ENCODE data around the gene IFT88. TPM values are rescaled to one million over a fixed set of nuclear protein-coding genes. Genes with fewer than 3 reads are reported as not detected.
A peak's percentile ranks its signal among the peaks of the same experiment; 100 is the strongest.

IFT88 gene
- total RNA-seq, 1 experiment from 2014 or later, result 11.9 TPM

DNA sequence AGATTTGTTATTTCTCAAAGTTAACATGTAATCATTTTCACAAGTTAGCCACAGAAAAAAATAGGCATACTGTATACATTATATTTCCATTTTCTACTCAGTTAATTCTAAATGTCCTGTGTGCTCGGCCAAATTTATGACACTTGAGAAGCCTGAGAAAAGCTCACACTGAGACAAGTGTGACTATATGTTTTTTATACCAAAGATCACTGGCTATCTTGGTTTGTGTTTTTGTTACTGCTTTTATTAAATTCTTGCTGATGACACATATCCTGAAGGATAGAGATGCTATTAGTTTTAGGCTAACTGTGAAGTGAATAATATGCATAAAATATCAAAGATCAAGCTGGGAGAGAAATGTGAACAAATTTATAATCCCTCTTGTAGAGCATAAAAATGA is 87.2 kb downstream of the IFT88 start:
- Histone ChIP-seq H3K79me2 (ENCODE audit: low read length) (no peaks in the 10 kb centered on the region), H3F3A (ENCODE audit: low read length, unreplicated experiment) (no peaks in the 10 kb centered on the region), H3K9me3 (ENCODE audit: low read length) (no peaks in the 10 kb centered on the region), H3K9ac (ENCODE audit: low read length) (peak overlapping the region; percentile 51), H3K36me3 (ENCODE audit: low read depth, low read length) (no peaks in the 10 kb centered on the region), H4K20me1 (ENCODE audit: low read length) (no peaks in the 10 kb centered on the region), H3K27ac (ENCODE audit: low read length) (peak overlapping the region; percentile 75), H3K27me3 (ENCODE audit: low read length) (no peaks in the 10 kb centered on the region), H2AFZ (ENCODE audit: low read length) (no peak overlapping the region), H3K4me1 (ENCODE audit: insufficient read depth, low read length) (peaks cover 15% of the 10 kb centered on the region; the same call in 1 of the 2 replicates), H3K4me2 (ENCODE audit: low read length) (peak overlapping the region; percentile 12; the same call in 1 of the 2 replicates), H3K4me3 (ENCODE audit: low read length) (no peak overlapping the region), H3K9me2 (replicated peaks; ENCODE audit: low read length) (no peaks in the 10 kb centered on the region)
- intact Hi-C loops (cut with micrococcal nuclease), result no loop called here
- DNase-seq (peak; percentile 46), ATAC-seq (peak; percentile 87)
- no peak for TF ChIP-seq EZH2 (IDR thresholded peaks at IDR 0.05; ENCODE audit: low read length, unreplicated experiment)
- TF ChIP-seq EZH2phosphoT487 (IDR thresholded peaks at IDR 0.05; ENCODE audit: borderline replicate concordance, low read length), result no peak
- TF ChIP-seq, protein P1, sequence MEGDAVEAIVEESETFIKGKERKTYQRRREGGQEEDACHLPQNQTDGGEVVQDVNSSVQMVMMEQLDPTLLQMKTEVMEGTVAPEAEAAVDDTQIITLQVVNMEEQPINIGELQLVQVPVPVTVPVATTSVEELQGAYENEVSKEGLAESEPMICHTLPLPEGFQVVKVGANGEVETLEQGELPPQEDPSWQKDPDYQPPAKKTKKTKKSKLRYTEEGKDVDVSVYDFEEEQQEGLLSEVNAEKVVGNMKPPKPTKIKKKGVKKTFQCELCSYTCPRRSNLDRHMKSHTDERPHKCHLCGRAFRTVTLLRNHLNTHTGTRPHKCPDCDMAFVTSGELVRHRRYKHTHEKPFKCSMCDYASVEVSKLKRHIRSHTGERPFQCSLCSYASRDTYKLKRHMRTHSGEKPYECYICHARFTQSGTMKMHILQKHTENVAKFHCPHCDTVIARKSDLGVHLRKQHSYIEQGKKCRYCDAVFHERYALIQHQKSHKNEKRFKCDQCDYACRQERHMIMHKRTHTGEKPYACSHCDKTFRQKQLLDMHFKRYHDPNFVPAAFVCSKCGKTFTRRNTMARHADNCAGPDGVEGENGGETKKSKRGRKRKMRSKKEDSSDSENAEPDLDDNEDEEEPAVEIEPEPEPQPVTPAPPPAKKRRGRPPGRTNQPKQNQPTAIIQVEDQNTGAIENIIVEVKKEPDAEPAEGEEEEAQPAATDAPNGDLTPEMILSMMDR (conservative IDR thresholded peaks at IDR 0.05; ENCODE audit: low read depth, low read length), result no peak
- POLR2A ChIA-PET (ENCODE audit: unreplicated experiment), result no interaction called here
- BruUV-seq (replicated peaks), result no TSS peak
- CTCF ChIA-PET, result interaction anchor here (0.6 to 0.7 kb wide), 2 partner anchors 50 to 163 kb away, joined by 3 to 4 read pairs; partner anchors contain the start of gene IL17D

DNA sequence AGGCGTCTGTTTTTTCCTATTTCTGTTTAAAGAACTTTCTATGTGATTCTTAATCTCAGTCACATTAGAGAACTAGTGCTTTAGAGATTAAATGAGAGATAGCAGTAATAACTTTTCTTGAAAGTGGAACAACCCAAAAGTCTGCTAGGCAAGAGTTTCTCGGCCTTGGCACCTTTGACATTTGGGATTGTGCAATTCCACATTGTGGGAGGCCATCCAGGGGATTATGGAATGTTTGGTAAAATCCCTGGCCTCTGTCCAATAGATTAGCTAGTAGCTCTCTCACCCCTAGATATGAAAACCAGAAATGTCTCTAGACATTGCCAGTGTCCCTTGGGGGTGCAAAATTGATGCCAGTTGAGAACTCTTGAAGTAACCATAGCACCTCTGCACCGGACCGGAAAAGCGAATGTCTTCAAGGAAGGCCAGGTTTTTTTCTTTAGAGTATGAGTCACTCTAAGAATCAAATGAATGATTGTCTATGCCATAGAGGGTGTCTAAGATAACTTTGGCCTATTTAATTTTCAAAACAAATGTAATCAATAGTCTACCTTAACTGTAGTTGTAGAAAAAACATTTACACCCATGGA is 91.6 kb downstream of the IFT88 start:
- no peak overlapping the region for H2AFZ ChIP-seq (ENCODE audit: low read length)
- no TSS peak for BruUV-seq (replicated peaks)
- no peaks in the 10 kb centered on the region for H4K20me1 ChIP-seq (ENCODE audit: low read length)
- POLR2A ChIA-PET (ENCODE audit: unreplicated experiment), result no interaction called here
- no peak overlapping the region for H3K4me3 ChIP-seq (ENCODE audit: low read length)
- H3K36me3 ChIP-seq (ENCODE audit: low read depth, low read length), result no peaks in the 10 kb centered on the region
- no peak for ATAC-seq
- H3K9ac ChIP-seq (ENCODE audit: low read length), result no peak overlapping the region
- no peaks in the 10 kb centered on the region for H3K79me2 ChIP-seq (ENCODE audit: low read length)
- CTCF ChIA-PET, result no interaction called here
- no peak overlapping the region for H3K4me2 ChIP-seq (ENCODE audit: low read length)
- no peaks in the 10 kb centered on the region for H3F3A ChIP-seq (ENCODE audit: low read length, unreplicated experiment)
- no peak overlapping the region for H3K27ac ChIP-seq (ENCODE audit: low read length)
- intact Hi-C loops (cut with micrococcal nuclease), result no loop called here
- no peaks in the 10 kb centered on the region for H3K27me3 ChIP-seq (ENCODE audit: low read length)
- DNase-seq, result no peak
- no peaks in the 10 kb centered on the region for H3K9me3 ChIP-seq (ENCODE audit: low read length)
- TF ChIP-seq EZH2phosphoT487 (IDR thresholded peaks at IDR 0.05; ENCODE audit: borderline replicate concordance, low read length) (no peak), EZH2 (IDR thresholded peaks at IDR 0.05; ENCODE audit: low read length, unreplicated experiment) (no peak)
- TF ChIP-seq, protein P1 (conservative IDR thresholded peaks at IDR 0.05; ENCODE audit: low read depth, low read length), result no peak
- H3K9me2 ChIP-seq (replicated peaks; ENCODE audit: low read length), result no peaks in the 10 kb centered on the region
- H3K4me1 ChIP-seq (ENCODE audit: insufficient read depth, low read length), result peaks cover 13% of the 10 kb centered on the region; the same call in 1 of the 2 replicates

DNA sequence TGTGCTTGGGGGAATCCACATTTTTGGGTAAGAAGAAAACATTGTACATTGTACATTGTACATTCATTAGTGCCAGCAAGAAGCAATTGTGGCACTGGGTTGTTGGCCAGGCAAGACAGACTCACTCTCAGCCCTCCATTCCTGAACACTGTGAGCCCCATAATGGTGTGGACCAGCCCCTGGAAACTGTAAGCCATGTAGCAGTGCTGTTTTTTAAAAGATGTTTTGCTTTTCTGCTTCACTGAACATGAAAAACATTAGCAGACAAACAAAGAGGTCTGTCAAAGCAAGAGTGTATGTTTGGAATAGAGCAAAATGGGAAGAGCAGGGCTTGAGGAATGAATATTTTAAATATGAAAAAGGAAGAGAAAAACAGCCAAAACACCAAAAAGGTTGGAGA is 97.4 kb downstream of the IFT88 start:
- H3K9ac ChIP-seq (ENCODE audit: low read length), result no peak overlapping the region
- CTCF ChIA-PET, result no interaction called here
- no peak overlapping the region for H3K4me2 ChIP-seq (ENCODE audit: low read length)
- H4K20me1 ChIP-seq (ENCODE audit: low read length), result no peaks in the 10 kb centered on the region
- H3K9me2 ChIP-seq (replicated peaks; ENCODE audit: low read length), result no peaks in the 10 kb centered on the region
- no peaks in the 10 kb centered on the region for H3K79me2 ChIP-seq (ENCODE audit: low read length)
- no peak overlapping the region for H3K27ac ChIP-seq (ENCODE audit: low read length)
- no peaks in the 10 kb centered on the region for H3K27me3 ChIP-seq (ENCODE audit: low read length)
- no peaks in the 10 kb centered on the region for H3K36me3 ChIP-seq (ENCODE audit: low read depth, low read length)
- ATAC-seq (no peak), DNase-seq (no peak)
- no peaks in the 10 kb centered on the region for H3K9me3 ChIP-seq (ENCODE audit: low read length)
- TF ChIP-seq, protein P1 (conservative IDR thresholded peaks at IDR 0.05; ENCODE audit: low read depth, low read length), result no peak
- TF ChIP-seq EZH2phosphoT487 (IDR thresholded peaks at IDR 0.05; ENCODE audit: borderline replicate concordance, low read length), result no peak
- no peak for TF ChIP-seq EZH2 (IDR thresholded peaks at IDR 0.05; ENCODE audit: low read length, unreplicated experiment)
- no peak overlapping the region for H3K4me3 ChIP-seq (ENCODE audit: low read length)
- no peaks in the 10 kb centered on the region for H3F3A ChIP-seq (ENCODE audit: low read length, unreplicated experiment)
- H3K4me1 ChIP-seq (ENCODE audit: insufficient read depth, low read length), result no peaks in the 10 kb centered on the region
- no TSS peak for BruUV-seq (replicated peaks)
- POLR2A ChIA-PET (ENCODE audit: unreplicated experiment), result no interaction called here
- H2AFZ ChIP-seq (ENCODE audit: low read length), result no peak overlapping the region
- intact Hi-C loops (cut with micrococcal nuclease), result no loop called here
